OCI-M2 (cell line): ENCODE results near the gene SLC35F1.
"Not testable (repeated sequence)": the region's sequence is repeated elsewhere in the genome, so short reads cannot be mapped to it uniquely, and the experiment has no call there.

ENCODE experiments used
- DNase-seq: peaks from one replicate; lab custom pipeline; 2025; ENCODE audit not compliant: unreplicated experiment; lab: John Stamatoyannopoulos, UW

SLC35F1 gene

GRCh38 chr6:117924690-117925089, 17.6 kb downstream of the SLC35F1 start:
- DNase-seq = no peak

GRCh38 chr6:117927866-117928265, 20.8 kb downstream of the SLC35F1 start:
- no peak for DNase-seq

- no peak for DNase-seq
Observed at GRCh38 chr6:117928833-117929232, 21.8 kb downstream of the SLC35F1 start.

DNA sequence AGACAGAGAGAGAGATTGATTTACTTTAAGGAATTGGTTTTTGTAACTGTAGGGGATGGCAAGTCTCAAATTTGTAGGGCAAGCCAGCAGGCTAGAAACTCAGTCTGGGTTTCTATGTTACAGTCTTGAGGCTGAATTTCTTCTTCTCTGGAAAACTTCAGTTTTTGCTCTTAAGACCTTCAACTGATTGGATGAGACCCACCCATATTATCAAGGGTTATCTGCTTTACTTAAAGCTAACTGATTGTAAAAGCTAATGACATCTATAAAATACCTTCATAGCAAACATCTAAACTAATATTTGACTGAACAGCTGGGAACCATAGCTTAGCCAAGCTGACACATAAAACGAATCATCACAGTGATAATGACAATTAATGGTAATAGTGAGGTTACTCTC, 22.4 kb downstream of the SLC35F1 start:
- no peak for DNase-seq

DNA sequence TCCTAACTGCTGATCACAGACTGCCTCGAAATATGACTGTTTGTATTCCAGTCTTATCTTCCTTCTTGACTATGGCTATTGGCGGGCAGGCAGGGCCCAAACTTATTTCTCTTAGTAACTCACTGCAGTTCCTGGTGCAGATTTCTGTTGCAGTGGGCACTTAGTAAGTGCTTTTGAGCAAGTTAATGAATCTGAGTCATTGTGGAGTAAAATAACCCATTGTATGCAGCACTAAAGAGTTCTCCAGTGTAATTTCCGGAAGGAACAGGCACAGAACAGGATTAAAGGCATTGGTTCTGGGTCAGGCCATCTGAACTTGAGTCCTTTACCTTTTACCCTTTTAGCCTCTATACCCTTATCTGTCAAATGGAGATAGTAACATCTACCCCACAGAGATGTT, 23.6 kb downstream of the SLC35F1 start:
- no peak for DNase-seq

DNA sequence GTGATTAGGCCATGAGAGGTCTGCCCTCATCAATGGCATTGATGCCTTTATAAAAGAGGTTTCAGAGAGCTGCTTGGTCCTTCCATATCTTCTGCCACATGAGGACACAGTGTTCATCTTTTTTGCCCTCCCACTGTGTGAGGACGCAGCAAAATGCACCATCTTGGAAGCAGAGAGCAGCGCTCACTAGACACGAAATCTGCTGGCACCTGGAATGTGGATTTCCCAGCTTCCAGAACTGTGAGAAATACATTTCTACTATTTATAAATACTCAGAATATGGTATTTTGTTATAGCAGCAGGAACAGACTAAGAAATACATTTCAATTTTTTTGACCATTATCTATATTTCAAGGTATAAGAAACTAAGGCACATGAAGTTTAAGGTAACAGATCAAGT, 24.9 kb downstream of the SLC35F1 start:
- DNase-seq = no peak

DNA sequence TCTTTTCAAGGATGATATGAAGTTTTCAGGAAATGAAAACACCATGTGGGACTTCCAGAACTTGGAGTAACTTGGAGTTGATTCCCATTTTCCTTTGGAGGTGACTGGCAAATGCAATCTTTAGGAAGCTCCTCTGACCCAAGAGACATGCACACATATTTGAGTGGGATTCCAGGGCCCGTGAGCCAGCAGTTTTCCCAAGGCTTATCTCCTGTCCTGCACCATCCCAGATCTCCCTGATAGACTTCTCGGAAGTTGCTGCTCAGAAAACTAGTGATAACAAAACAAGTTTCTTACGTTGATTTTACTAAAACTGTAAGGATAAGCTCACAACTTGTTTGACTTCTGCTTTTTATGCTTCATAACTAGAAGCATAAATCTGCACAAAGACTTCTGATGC, 25.6 kb downstream of the SLC35F1 start:
- DNase-seq = no peak

DNA sequence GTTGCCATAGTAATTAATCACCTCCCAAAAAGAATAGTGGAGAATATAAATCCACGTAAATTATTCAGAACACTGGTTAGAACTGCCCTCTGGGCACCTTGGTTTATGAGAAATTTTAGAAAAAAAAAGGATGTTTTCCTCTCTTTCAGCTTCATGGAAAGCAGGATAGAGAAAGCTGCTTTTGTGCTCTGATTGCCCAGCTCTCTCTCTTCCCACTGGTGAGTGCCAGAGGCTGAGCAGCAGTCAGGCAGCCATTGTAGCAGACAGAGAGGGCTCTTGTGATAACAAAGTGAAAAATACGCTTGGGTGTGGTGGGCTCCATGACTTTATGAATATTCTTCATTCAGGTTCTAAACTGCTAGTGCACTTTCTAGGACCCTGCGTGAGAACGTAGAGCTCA, 26.4 kb downstream of the SLC35F1 start:
- DNase-seq = no peak

DNA sequence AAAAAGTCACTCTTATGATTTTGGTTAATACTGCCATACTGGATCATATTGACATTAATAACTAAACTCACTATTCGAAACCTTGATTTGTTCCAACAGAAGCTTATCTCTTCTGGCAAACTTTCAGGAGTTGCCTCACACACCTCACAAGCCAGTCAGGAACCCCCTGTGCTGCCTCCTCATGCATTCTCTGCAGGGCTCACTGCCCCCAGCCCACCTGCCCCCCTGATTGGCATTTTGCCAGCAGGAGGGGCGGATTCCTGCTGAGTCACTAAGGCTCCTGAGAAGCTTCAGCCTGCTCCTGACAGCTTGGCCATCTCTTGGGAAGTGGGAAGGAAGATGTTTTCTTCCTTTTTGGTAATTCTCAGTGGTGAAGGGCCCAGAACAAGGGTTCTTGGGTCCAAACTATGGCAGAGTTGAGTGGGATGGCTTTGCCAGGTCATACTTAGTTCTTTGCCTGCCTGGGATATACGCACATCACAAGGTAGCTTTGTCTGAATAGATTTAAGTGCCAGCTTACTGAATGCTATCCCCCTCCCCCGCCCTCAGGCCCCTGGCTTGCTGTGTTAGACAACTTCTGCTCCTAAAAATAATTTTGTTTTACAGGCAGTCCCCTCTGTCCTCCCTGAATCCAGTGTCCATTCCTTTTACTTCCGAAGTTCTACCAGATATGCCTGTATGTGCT, 31.4 kb downstream of the SLC35F1 start:
- no peak for DNase-seq

GRCh38 chr6:117947234-117947633, 40.2 kb downstream of the SLC35F1 start:
- DNase-seq = no peak

DNA sequence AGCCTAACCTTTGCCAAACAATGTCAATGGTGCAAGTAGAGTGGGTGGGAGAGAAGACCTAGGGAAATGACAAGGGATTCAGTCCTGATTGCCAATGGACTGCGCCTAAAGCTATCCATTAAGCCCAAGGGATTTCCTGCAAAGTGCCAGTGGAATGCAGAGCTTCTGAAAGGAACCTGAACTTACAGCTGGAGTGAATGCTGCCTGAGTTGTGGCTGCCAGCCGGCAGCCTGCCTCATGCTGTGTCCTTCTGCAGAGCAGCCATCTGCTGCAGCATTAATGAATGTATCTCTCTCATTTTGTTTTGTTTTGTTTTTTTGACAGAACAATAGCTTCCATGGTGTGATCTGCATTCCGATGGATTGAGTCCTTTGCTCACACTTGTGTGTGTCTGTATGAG, 44.7 kb downstream of the SLC35F1 start:
- no peak for DNase-seq

- no peak for DNase-seq
Observed at GRCh38 chr6:117955684-117956256, 48.7 kb downstream of the SLC35F1 start.

DNA sequence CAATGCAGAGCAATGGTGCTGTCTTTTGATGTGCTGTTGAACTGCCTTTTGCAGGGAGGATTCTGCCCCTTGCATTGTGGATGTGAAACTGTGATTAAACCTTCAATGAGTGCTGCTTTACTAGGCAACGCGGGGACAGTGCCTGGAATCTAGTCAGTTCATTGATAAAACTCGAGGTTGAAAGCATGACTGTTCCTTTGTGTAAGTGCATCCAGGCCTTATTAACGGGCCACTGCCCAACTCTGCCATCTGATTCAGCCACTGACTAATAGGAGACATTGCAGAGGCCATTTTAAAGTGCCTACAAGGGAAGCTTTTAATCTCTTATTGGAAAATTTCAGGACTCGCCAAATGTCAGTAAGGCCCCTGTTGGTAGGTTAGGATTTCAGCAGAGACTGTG, 49.3 kb downstream of the SLC35F1 start:
- DNase-seq = no peak

DNA sequence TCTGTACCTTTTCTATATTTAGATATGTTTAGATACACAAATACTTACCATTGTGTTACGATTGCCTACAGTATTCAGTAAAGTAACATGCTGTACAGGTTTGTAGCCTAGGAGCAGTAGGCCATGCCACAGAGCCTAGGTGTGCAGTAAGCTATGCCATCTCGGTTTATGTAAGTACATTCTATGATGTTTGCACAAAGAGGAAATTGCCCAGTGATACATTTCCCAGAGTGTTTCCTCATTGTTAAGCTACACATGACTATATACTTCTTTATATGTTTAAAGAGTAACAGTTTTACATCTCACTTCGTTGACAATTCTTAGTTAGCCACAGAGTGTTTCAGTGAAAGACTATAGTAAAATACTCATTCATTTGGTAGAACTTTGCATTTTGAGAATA, 51.5 kb downstream of the SLC35F1 start:
- DNase-seq = no peak

DNA sequence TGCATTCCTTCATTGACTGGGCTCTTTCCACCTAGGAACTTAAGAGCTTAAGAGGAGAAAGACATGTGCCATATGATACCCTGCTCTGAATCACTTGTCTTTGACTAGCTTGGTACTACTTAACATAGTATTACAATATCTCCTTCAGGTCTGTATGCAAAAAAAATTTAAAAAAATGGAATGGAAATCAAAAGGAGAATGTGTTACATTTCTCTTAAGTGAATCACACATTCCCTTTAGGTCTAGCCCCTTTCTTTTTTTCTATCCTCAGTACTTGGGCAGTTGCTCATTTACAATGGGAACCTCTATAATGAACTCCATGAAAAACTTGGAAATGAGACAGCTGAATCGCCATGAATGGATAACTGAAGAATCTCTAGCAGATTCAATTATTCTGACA, 53.8 kb downstream of the SLC35F1 start:
- DNase-seq = no peak

DNA sequence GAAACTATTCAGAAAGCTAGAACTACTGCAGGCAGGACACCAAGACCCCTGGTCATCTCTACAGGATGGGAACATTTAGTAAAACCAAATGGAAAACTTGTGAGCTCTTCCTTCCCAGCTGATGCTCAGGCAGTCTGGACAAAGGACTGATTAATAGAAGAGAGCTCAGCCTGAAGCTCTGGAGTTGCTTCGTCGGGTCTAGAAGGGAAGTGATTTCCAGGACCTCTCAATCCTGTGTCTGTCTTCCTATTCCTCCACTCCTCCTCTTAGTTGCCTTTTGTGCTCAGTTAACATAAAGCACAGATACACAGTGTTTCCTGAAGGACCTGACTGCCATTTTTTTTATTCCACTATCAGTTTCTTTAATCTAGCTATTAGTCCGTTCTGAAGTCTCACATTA, 54.2 kb downstream of the SLC35F1 start:
- no peak for DNase-seq

- not testable (repeated sequence) for DNase-seq
Observed at GRCh38 chr6:117965763-117966162, 58.7 kb downstream of the SLC35F1 start.

DNA sequence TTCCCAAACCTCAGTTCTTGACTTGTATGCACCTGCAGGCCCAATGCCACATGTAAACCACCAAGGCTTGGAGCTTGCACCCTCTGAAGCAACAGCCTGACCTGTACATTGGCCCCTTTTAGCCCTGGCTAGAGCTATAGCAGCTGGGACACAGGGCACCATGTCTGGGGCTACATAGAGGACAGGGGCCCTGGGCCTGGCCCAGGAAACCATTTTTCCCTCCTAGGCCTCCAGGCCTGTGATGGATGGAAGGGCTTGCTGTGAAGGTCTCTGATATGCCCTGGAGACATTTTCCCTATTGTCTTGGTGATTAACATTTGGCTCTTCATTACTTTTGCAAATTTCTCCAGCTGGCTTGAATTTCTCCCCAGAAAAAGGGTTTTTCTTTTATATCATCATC, 64.6 kb downstream of the SLC35F1 start:
- DNase-seq = no peak

DNA sequence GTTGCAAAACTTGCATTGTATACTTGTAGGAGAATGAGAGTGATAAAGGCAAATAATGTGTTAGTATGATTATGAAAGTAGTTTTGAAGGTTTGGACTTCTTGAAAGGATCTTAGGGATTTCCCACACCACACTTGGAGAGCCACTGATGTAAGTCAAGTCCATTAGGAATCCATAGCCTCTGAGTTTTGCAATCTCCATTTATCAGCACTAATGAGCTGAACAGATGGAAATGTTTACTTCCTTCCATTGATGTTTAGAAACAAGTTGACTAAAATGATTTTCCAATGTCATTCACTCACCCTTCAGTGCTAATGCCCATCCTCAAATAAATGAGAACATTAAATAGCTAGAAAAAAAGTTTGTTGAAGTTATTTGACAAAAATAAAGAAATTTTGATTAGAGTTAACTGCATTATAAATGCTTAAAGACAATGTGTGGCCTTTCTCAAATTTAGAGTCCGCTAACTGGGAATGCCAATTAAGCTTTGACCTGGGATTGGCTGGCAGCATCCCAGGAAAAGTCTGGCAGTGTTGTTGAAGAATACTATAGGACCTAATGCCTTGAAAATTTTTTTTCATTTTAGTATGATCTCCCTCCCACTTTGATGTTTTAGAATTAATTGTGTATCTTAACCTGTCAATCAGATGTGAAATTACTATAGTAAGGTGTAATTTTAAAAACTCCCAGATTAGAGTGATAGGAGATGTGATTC, 68.0 kb downstream of the SLC35F1 start:
- DNase-seq = no peak

GRCh38 chr6:117976030-117976651, 69.1 kb downstream of the SLC35F1 start:
- DNase-seq = no peak

GRCh38 chr6:117985916-117986315, 78.9 kb downstream of the SLC35F1 start:
- no peak for DNase-seq

DNA sequence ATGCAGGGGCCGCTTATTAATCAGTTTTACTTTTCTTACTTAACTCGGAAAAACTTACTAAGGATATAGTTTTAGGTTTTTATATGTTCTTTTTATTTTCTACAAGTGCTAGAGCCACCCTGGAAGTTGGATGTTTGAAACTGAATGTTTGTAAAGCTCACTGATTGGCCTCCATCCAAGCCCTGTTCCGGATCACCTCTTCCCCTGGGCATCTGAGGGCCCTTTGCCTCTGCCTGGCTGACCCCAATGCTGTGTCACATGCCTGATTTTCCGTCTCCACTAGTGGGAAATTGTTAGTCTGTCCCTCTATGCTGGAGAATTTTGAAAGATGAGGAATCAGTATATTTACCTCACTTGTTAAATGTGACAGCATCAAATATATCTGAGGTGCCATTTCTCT, 79.3 kb downstream of the SLC35F1 start:
- DNase-seq = no peak
